Keratinocyte (primary cell): Measurements from ENCODE around the gene ZNF335. TPM values are rescaled to one million over a fixed set of nuclear protein-coding genes. Genes with fewer than 3 reads are reported as not detected.

Experiments used
- DNase-seq: peaks from one replicate; pipeline ENCODE4 v3.0.0-alpha.2; 2011; ENCODE audit warnings: low read depth, missing footprints, low spot score
- FAIRE-seq: peaks from 2 replicates; lab custom pipeline; 2011; peaks lifted over from hg19 to GRCh38; lab: Jason Lieb, UNC
- H2AFZ ChIP-seq: 2 replicates; pipeline ENCODE4 v1.6.0; 2012; ENCODE audit warnings: low read length, control low read depth, inconsistent platforms; ENCODE audit not compliant: control insufficient read depth
- H3K27ac ChIP-seq: 2 replicates; pipeline ENCODE4 v1.5.1; 2011; ENCODE audit warnings: low read length; ENCODE audit not compliant: control insufficient read depth, insufficient read depth
- H3K27me3 ChIP-seq: 3 replicates; pipeline ENCODE4 v1.6.0; 2011; ENCODE audit warnings: low read length; ENCODE audit not compliant: control insufficient read depth, insufficient read depth; ENCODE audit errors: extremely low read depth
- H3K36me3 ChIP-seq, 2 experiments: 2 replicates in 1 of 2; 3 replicates in 1 of 2; pipeline ENCODE4 v1.5.1; 2011; ENCODE audit warnings: low read length in 2 of 2, mild to moderate bottlenecking in 1 of 2; ENCODE audit not compliant: control insufficient read depth in 2 of 2, insufficient read depth in 2 of 2; ENCODE audit errors: extremely low read depth in 1 of 2
- H3K4me1 ChIP-seq: 3 replicates; pipeline ENCODE4 v1.5.1; 2011; ENCODE audit warnings: low read length; ENCODE audit not compliant: control insufficient read depth, insufficient read depth; ENCODE audit errors: extremely low read depth
- H3K4me2 ChIP-seq: 3 replicates; pipeline ENCODE4 v1.6.0; 2011; ENCODE audit warnings: low read depth, low read length; ENCODE audit not compliant: control insufficient read depth, insufficient read depth; ENCODE audit errors: extremely low read depth
- H3K4me3 ChIP-seq, 3 experiments: fragments of 200-600 bp in 1 of 3; sonication (generic) in 1 of 3; 2 replicates in 2 of 3; 3 replicates in 1 of 3; pipeline ENCODE4 v1.5.1; 2011 to 2016; ENCODE audit warnings: low read length in 3 of 3, mild to moderate bottlenecking in 3 of 3, control low read depth in 2 of 3, inconsistent platforms in 1 of 3, low read depth in 1 of 3, mixed read lengths in 1 of 3, mixed run types in 1 of 3, moderate library complexity in 1 of 3; ENCODE audit not compliant: control insufficient read depth in 2 of 3, insufficient read depth in 2 of 3; ENCODE audit errors: extremely low read depth in 1 of 3
- H3K79me2 ChIP-seq: 2 replicates; pipeline ENCODE4 v1.6.0; 2012; ENCODE audit warnings: low read length; ENCODE audit not compliant: control insufficient read depth, insufficient read depth
- H3K9ac ChIP-seq: 3 replicates; pipeline ENCODE4 v1.6.0; 2011; ENCODE audit warnings: low read length; ENCODE audit not compliant: control insufficient read depth, insufficient read depth; ENCODE audit errors: extremely low read depth
- H3K9me1 ChIP-seq: 3 replicates; pipeline ENCODE4 v1.6.0; 2011; ENCODE audit warnings: low read length; ENCODE audit not compliant: control insufficient read depth, insufficient read depth; ENCODE audit errors: extremely low read depth
- H3K9me3 ChIP-seq: 2 replicates; pipeline ENCODE4 v1.5.1; 2012; ENCODE audit warnings: low read depth, low read length; ENCODE audit not compliant: control insufficient read depth
- H4K20me1 ChIP-seq: 3 replicates; pipeline ENCODE4 v1.6.0; 2011; ENCODE audit warnings: low read length; ENCODE audit not compliant: control insufficient read depth, insufficient read depth; ENCODE audit errors: extremely low read depth
- EZH2 ChIP-seq: IDR thresholded peaks from one replicate; pipeline ENCODE4 v1.6.1; 2012; ENCODE audit warnings: inconsistent platforms, mild to moderate bottlenecking, low read length, moderate library complexity
- dilution Hi-C: fragments of 300-500 bp; cut with MboI; formaldehyde crosslinking; loops from one replicate; pipeline ENCODE4 v1.7.0; 2020; ENCODE audit warnings: low sequenced_read_pairs; ENCODE audit not compliant: extremely low pct_ligation_motif_present
- polyA plus RNA-seq, 5 experiments: library from polyadenylated mRNA; depleted of rRNA in 3 of 5; stranded (reverse) in 3 of 5; stranded (forward) in 1 of 5; unstranded in 1 of 5; fragments of >200 nt; gene quantifications; 1 replicate in 1 of 5; 2 replicates in 3 of 5; 3 replicates in 1 of 5; pipeline versions ENCODE4 v1.2.1 to v1.2.3, GENCODE V29; 2011 to 2012; ENCODE audit warnings: missing spikeins in 2 of 5, low read depth in 1 of 5, low replicate concordance in 1 of 5
- TF ChIP-seq, protein P1 (sequence below), 3 experiments: IDR thresholded peaks in 1 of 3; conservative IDR thresholded peaks in 1 of 3; optimal IDR thresholded peaks in 1 of 3; 2 replicates in 2 of 3; 3 replicates in 1 of 3; pipeline versions ENCODE3 to v1.5.1; 2011; ENCODE audit warnings: low read length in 3 of 3, mild to moderate bottlenecking in 3 of 3, moderate library complexity in 2 of 3, control low read depth in 1 of 3, inconsistent platforms in 1 of 3; ENCODE audit not compliant: insufficient read depth in 2 of 3; ENCODE audit errors: extremely low read depth in 1 of 3

Gene ZNF335
- polyA plus RNA-seq, 1 donor (not counting 4 experiments of a cell fraction or from before 2014, with no cell fraction given): 5.8 TPM

DNA sequence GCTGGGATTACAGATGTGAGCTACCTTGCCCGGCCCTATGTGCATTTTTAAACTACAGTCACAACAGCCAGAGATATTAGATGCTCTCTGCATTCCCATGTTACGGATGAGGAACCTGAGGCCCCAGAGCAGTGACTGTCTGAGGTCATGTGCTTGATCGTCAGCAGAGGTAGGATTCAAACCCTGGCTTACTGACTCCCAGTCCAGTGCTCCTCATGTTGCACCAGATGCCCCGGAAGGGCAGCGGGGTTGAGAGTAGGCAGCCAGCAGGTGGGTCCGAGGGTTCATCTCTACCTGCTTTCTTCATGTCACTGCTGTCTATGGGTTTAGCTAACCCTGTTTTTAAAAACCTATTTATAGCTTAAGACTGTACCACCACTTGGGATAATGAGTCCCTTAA, 9.3 kb upstream of the ZNF335 start:
- H3K27ac ChIP-seq: no peak overlapping the region
- dilution Hi-C loops: no loop called here
- TF ChIP-seq, protein P1, sequence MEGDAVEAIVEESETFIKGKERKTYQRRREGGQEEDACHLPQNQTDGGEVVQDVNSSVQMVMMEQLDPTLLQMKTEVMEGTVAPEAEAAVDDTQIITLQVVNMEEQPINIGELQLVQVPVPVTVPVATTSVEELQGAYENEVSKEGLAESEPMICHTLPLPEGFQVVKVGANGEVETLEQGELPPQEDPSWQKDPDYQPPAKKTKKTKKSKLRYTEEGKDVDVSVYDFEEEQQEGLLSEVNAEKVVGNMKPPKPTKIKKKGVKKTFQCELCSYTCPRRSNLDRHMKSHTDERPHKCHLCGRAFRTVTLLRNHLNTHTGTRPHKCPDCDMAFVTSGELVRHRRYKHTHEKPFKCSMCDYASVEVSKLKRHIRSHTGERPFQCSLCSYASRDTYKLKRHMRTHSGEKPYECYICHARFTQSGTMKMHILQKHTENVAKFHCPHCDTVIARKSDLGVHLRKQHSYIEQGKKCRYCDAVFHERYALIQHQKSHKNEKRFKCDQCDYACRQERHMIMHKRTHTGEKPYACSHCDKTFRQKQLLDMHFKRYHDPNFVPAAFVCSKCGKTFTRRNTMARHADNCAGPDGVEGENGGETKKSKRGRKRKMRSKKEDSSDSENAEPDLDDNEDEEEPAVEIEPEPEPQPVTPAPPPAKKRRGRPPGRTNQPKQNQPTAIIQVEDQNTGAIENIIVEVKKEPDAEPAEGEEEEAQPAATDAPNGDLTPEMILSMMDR (optimal IDR thresholded peaks at IDR 0.05 in 1 of 3, IDR thresholded peaks at IDR 0.05 in 1 of 3, conservative IDR thresholded peaks at IDR 0.05 in 1 of 3; ENCODE audit: extremely low read depth in 1 of 3, insufficient read depth in 2 of 3, low read length in 3 of 3): no peak
- TF ChIP-seq EZH2: no peak
- no peaks in the 10 kb centered on the region for H4K20me1 ChIP-seq
- no peak for DNase-seq
- H3K36me3 ChIP-seq: no peaks in the 10 kb centered on the region
- H3K4me2 ChIP-seq: no peak overlapping the region
- H3K9me3 ChIP-seq: no peaks in the 10 kb centered on the region
- H3K27me3 ChIP-seq: no peaks in the 10 kb centered on the region
- no peak for FAIRE-seq
- H3K4me1 ChIP-seq: no peaks in the 10 kb centered on the region
- no peak overlapping the region for H3K9ac ChIP-seq
- H3K4me3 ChIP-seq: no peak overlapping the region
- no peak overlapping the region for H2AFZ ChIP-seq
- no peaks in the 10 kb centered on the region for H3K9me1 ChIP-seq
- no peaks in the 10 kb centered on the region for H3K79me2 ChIP-seq

DNA sequence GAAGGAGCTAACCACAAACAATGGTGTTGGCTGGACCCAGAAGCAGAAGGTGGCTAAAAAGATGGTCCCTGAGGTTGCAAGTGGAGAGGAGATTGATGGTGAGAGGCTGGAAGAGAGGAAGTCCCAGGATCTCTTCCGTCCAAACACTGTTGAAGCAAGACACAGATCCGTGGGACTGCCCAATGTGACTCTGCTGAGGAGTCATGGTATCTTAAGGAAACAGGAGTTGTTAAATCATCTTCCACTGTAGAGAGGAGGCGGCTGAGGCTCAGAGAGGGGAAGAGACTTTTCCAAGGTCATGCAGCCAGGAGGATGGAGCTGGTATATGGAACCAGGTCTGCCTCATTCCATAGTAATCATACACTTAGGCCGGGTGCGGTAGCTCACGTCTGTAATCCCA, 4.1 kb upstream of the ZNF335 start:
- no peak for TF ChIP-seq EZH2
- TF ChIP-seq, protein P1 (optimal IDR thresholded peaks at IDR 0.05 in 1 of 3, IDR thresholded peaks at IDR 0.05 in 1 of 3, conservative IDR thresholded peaks at IDR 0.05 in 1 of 3; ENCODE audit: extremely low read depth in 1 of 3, insufficient read depth in 2 of 3, low read length in 3 of 3): no peak
- no peak for FAIRE-seq
- Histone ChIP-seq H4K20me1 (no peaks in the 10 kb centered on the region), H3K9me3 (no peaks in the 10 kb centered on the region), H3K9ac (no peak overlapping the region), H3K9me1 (no peaks in the 10 kb centered on the region), H2AFZ (no peak overlapping the region), H3K36me3 (no peaks in the 10 kb centered on the region), H3K4me3 (no peak overlapping the region), H3K79me2 (peaks cover 4% of the 10 kb centered on the region), H3K4me1 (peaks cover 11% of the 10 kb centered on the region), H3K27me3 (no peaks in the 10 kb centered on the region), H3K27ac (no peak overlapping the region), H3K4me2 (no peak overlapping the region)
- dilution Hi-C loops: no loop called here
- DNase-seq: no peak
